Stimulated activated CD8-positive, alpha-beta memory T cell treated with anti-CD3 and anti-CD28 coated beads, Interleukin-12 subunit alpha, Interleukin-12 subunit beta, amount 100 ng/mL, for 1 hour (primary cell): Measurements from ENCODE around the gene ZNF670.
"Not testable (repeated sequence)": the region's sequence is repeated elsewhere in the genome, so short reads cannot be mapped to it uniquely, and the experiment has no call there.

Experiments
- DNase-seq: peaks from one replicate; pipeline ENCODE4 v3.0.0-alpha.2; 2020; ENCODE audit warnings: low read depth

Gene ZNF670

GRCh38 chr1:247037511-247038320, 40.9 kb downstream of the ZNF670 start:
- no peak for DNase-seq

- DNase-seq: not testable (repeated sequence)
These were observed 46.3 kb downstream of the ZNF670 start for GRCh38 chr1:247032306-247032705.
